Activated CD8-positive, alpha-beta T cell treated with anti-CD3 and anti-CD28 coated beads for 36 hours (primary cell): ENCODE results near the gene VPS50. TPM values are rescaled to one million over a fixed set of nuclear protein-coding genes. Genes with fewer than 3 reads are reported as not detected.

Source experiments
- ATAC-seq: fragments of 200-7000 bp; cut with Tn5 transposase; one replicate; pipeline ENCODE4 v1.10.0; 2021; ENCODE audit warnings: mild to moderate bottlenecking, moderate library complexity
- CTCF ChIA-PET: fragments of 350-600 bp; sonication (Branson Sonifier 250); formaldehyde crosslinking; loops from one replicate; lab custom pipeline; 2021; ENCODE audit warnings: antibody characterized with exemption; lab: Charles Lee
- POLR2A ChIA-PET: fragments of 350-600 bp; sonication (Branson Sonifier 250); formaldehyde crosslinking; loops from one replicate; lab custom pipeline; 2021; ENCODE audit warnings: antibody characterized with exemption; lab: Charles Lee
- DNase-seq: peaks from one replicate; pipeline ENCODE4 v3.0.0-alpha.2; 2020
- H3K27ac Mint-ChIP-seq: one replicate; pipeline ENCODE4 v1.8.0; 2021; ENCODE audit warnings: mild to moderate bottlenecking, mixed read lengths
- H3K27me3 Mint-ChIP-seq: one replicate; pipeline ENCODE4 v1.8.0; 2021; ENCODE audit warnings: mixed read lengths
- H3K36me3 Mint-ChIP-seq: one replicate; pipeline ENCODE4 v1.8.0; 2021; ENCODE audit warnings: low read depth, mixed read lengths
- H3K4me1 Mint-ChIP-seq: one replicate; pipeline ENCODE4 v1.8.0; 2021; ENCODE audit warnings: low read depth, mixed read lengths
- H3K4me3 Mint-ChIP-seq: one replicate; pipeline ENCODE4 v1.8.0; 2021; ENCODE audit warnings: mild to moderate bottlenecking, moderate library complexity, mixed read lengths
- H3K9me3 Mint-ChIP-seq: one replicate; pipeline ENCODE4 v1.8.0; 2021; ENCODE audit warnings: mixed read lengths
- CTCF ChIP-seq: fragments of 200-600 bp; IDR thresholded peaks from one replicate; pipeline ENCODE4 v1.8.0; 2022; ENCODE audit warnings: antibody characterized with exemption, mild to moderate bottlenecking
- intact Hi-C: fragments of 100-400 bp; cut with micrococcal nuclease; formaldehyde crosslinking; loops from one replicate; pipeline ENCODE4 v1.10.0; 2022
- total RNA-seq, 2 experiments: library from RNA; stranded (reverse); gene quantifications; one replicate each; pipeline ENCODE4 v1.2.3, GENCODE V29; 2021

The VPS50 gene
- total RNA-seq, 2 experiments from 2014 or later = 15.5 to 18.5 TPM

GRCh38 chr7:93284908-93285307 lies 52.7 kb downstream of the VPS50 start:
- ChIA-PET CTCF (no interaction called here), POLR2A (no interaction called here)
- Mint-ChIP-seq H3K27me3 (no peaks in the 10 kb centered on the region), H3K4me1 (no peaks in the 10 kb centered on the region), H3K27ac (no peak overlapping the region), H3K36me3 (no peaks in the 10 kb centered on the region), H3K4me3 (no peak overlapping the region), H3K9me3 (no peaks in the 10 kb centered on the region)
- DNase-seq (no peak), ATAC-seq (no peak)
- TF ChIP-seq CTCF = no peak
- intact Hi-C loops = no loop called here

GRCh38 chr7:93293229-93293628 lies 61.1 kb downstream of the VPS50 start:
- ATAC-seq = no peak
- Mint-ChIP-seq H3K27ac (no peak overlapping the region), H3K4me1 (no peaks in the 10 kb centered on the region), H3K27me3 (no peaks in the 10 kb centered on the region), H3K4me3 (no peak overlapping the region), H3K9me3 (no peaks in the 10 kb centered on the region), H3K36me3 (peaks cover 4% of the 10 kb centered on the region)
- no peak for TF ChIP-seq CTCF
- POLR2A ChIA-PET = no interaction called here
- intact Hi-C loops = no loop called here
- DNase-seq = no peak
- CTCF ChIA-PET = no interaction called here

GRCh38 chr7:93298206-93298605 lies 66.0 kb downstream of the VPS50 start:
- no peak for ATAC-seq
- TF ChIP-seq CTCF = no peak
- no peaks in the 10 kb centered on the region for H3K27me3 Mint-ChIP-seq
- no peak overlapping the region for H3K4me3 Mint-ChIP-seq
- H3K36me3 Mint-ChIP-seq = peaks cover 6% of the 10 kb centered on the region
- CTCF ChIA-PET = no interaction called here
- H3K4me1 Mint-ChIP-seq = no peaks in the 10 kb centered on the region
- POLR2A ChIA-PET = no interaction called here
- H3K27ac Mint-ChIP-seq = no peak overlapping the region
- intact Hi-C loops = no loop called here
- DNase-seq = no peak
- H3K9me3 Mint-ChIP-seq = no peaks in the 10 kb centered on the region

- no peaks in the 10 kb centered on the region for H3K4me1 Mint-ChIP-seq
- POLR2A ChIA-PET = no interaction called here
- no peak for TF ChIP-seq CTCF
- ATAC-seq (no peak), DNase-seq (no peak)
- CTCF ChIA-PET = interaction anchor here (0.9 kb wide), 1 partner anchor 21 kb away, joined by 3 read pairs; no protein-coding TSS in a partner anchor
- intact Hi-C loops = no loop called here
- H3K36me3 Mint-ChIP-seq = peaks cover 6% of the 10 kb centered on the region
- no peak overlapping the region for H3K4me3 Mint-ChIP-seq
- no peaks in the 10 kb centered on the region for H3K9me3 Mint-ChIP-seq
- H3K27ac Mint-ChIP-seq = no peak overlapping the region
- no peaks in the 10 kb centered on the region for H3K27me3 Mint-ChIP-seq
Measured at GRCh38 chr7:93298671-93299070, 66.5 kb downstream of the VPS50 start.

GRCh38 chr7:93301736-93302135 lies 69.6 kb downstream of the VPS50 start:
- Mint-ChIP-seq H3K27me3 (no peaks in the 10 kb centered on the region), H3K4me3 (no peak overlapping the region), H3K9me3 (no peaks in the 10 kb centered on the region), H3K27ac (no peak overlapping the region), H3K4me1 (no peaks in the 10 kb centered on the region), H3K36me3 (peaks cover 4% of the 10 kb centered on the region)
- TF ChIP-seq CTCF = no peak
- POLR2A ChIA-PET = no interaction called here
- no peak for DNase-seq
- intact Hi-C loops = no loop called here
- ATAC-seq = no peak
- CTCF ChIA-PET = no interaction called here
